ENCODE measurements around the gene SEMA4D.

SEMA4D gene

GRCh38 chr9:89428901-89429890 lies 68.7 kb downstream of the SEMA4D start:
- DNase-seq (ENCODE audit: low spot score): no peak
- ChIA-PET POLR2A (ENCODE audit: low non-redundant PET) (no interaction called here), CTCF (interaction anchor here (0.5 to 2.1 kb wide), 3 partner anchors 9 to 422 kb away, joined by 3 to 6 read pairs (median 3); no protein-coding TSS in a partner anchor)
- no peak for TF ChIP-seq CTCF (conservative IDR thresholded peaks at IDR 0.05; ENCODE audit: low read depth)
- no peak overlapping the region for H3K27ac ChIP-seq

DNA sequence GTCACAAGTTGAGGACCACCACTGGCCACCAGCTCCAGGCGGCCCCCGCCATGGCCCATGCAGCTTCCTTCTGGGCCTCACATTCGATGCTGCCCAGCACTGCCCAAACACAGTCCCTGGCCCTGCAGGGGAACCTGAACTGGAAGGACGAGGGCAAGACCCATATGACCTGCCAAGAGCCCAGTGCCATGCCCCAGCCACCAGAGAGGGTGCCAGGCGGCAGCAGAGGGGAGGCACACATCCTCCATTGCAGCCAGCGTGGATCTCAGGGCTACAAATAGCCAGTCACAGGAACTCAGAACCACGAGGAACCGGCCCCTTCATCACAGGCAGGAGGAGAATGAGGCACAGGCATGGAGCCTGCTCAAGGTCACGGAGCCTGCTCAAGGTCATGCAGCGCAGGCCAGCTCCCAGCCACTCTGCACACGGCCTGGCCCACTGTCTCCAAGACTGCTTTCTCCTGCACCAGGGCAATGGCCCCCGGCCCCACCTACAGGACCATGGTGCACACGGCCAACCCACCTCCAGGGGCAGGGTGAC lies 69.6 kb downstream of the SEMA4D start:
- DNase-seq (ENCODE audit: low spot score): no peak
- CTCF ChIA-PET: interaction anchor here (0.6 to 2.1 kb wide), 2 partner anchors 120 to 1917 kb away, joined by 4 to 6 read pairs; no protein-coding TSS in a partner anchor
- no peak overlapping the region for H3K27ac ChIP-seq
- no peak for TF ChIP-seq CTCF (conservative IDR thresholded peaks at IDR 0.05; ENCODE audit: low read depth)
- POLR2A ChIA-PET (ENCODE audit: low non-redundant PET): no interaction called here

DNA sequence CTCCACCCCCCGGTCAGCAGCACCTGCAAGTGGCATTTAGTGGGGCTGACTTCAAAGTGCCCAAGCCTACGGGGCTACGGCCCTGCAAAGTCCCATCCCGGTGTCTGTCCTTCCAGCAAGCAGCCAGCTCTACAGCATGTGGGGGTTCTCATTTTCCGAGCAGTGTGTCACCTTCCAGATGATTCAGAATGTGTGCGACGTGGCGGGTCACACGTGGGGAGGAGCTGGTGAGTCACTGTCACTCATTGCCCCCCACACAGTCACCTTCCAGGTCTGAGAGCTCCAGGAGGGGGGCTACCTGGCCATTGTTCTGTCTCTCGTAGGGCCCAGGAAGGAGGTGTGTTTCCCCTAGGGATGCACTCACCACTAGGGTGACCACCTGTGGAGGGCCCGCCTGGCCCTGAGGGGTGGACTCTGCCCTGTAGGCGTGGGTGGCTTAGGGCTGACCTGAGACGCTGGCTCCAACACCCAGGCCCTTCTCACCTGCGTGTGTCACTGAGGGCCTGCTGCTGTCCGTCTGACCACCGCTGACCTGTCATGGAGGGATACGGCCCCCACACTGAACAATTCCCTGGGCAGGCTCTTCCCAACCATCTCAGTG lies 70.2 kb downstream of the SEMA4D start:
- H3K27ac ChIP-seq: no peak overlapping the region
- no peak for DNase-seq (ENCODE audit: low spot score)
- TF ChIP-seq CTCF (conservative IDR thresholded peaks at IDR 0.05; ENCODE audit: low read depth): no peak
- ChIA-PET POLR2A (ENCODE audit: low non-redundant PET) (no interaction called here), CTCF (interaction anchor here (0.6 kb wide), 1 partner anchor 1917 kb away, joined by 4 read pairs; no protein-coding TSS in a partner anchor)

- no peak for TF ChIP-seq CTCF (conservative IDR thresholded peaks at IDR 0.05; ENCODE audit: low read depth)
- CTCF ChIA-PET: interaction anchor here (1.0 kb wide), 1 partner anchor 36 kb away, joined by 3 read pairs; no protein-coding TSS in a partner anchor
- no peak for DNase-seq (ENCODE audit: low spot score)
- no peak overlapping the region for H3K27ac ChIP-seq
- POLR2A ChIA-PET (ENCODE audit: low non-redundant PET): no interaction called here
Measured at GRCh38 chr9:89426384-89426961, 71.4 kb downstream of the SEMA4D start.

DNA sequence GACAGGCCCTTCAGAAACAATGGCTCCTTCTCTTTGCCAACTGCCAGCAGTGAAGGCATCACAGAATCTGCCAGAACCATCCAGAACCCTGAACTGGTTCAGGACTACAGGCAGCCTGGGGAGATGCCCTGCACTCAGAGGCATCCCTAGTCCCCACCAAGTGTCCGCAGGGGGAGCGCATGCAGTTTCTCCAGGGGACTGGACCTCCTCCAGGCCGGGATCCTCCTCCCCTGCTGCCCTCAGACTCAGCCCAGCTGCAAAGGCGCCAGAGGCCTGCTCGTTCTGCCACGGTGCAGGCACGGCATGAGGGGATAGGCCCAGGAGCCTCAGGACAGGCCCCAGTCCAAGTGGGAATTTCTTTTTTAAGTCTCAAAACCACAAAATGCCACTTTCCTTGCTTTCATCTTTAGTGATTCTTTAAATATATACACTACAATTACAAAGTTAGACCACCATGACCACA lies 72.0 kb downstream of the SEMA4D start:
- DNase-seq (ENCODE audit: low spot score): no peak
- POLR2A ChIA-PET (ENCODE audit: low non-redundant PET): no interaction called here
- no peak for TF ChIP-seq CTCF (conservative IDR thresholded peaks at IDR 0.05; ENCODE audit: low read depth)
- CTCF ChIA-PET: interaction anchor here (1.0 kb wide), 1 partner anchor 37 kb away, joined by 3 read pairs; no protein-coding TSS in a partner anchor
- no peak overlapping the region for H3K27ac ChIP-seq
